IMR-90 (cell line): Measurements from ENCODE around the gene MFSD12. TPM values are rescaled to one million over a fixed set of nuclear protein-coding genes. Genes with fewer than 3 reads are reported as not detected.

ENCODE experiments used
- ATAC-seq: fragments of 200-7000 bp; cut with Tn5 transposase; 2 replicates; pipeline ENCODE4 v1.9.1; 2020; ENCODE audit warnings: low read depth, mild to moderate bottlenecking, moderate library complexity
- BruUV-seq: library from RNA; stranded (reverse); fragments of 400-500 nt; replicated peaks from 2 replicates; lab custom pipeline; 2021; lab: Mats Ljungman, UMichigan
- CTCF ChIA-PET: fragments of 300-600 bp; formaldehyde crosslinking; extraction: SDS; loops from one replicate; lab custom pipeline; 2021; ENCODE audit warnings: antibody characterized with exemption; lab: Yijun Ruan, JAX
- POLR2A ChIA-PET: fragments of 300-600 bp; sonication (Branson Sonifier 250); formaldehyde crosslinking; loops from one replicate; lab custom pipeline; 2022; ENCODE audit warnings: antibody characterized with exemption; ENCODE audit not compliant: unreplicated experiment; lab: Charles Lee
- DNase-seq: peaks from one replicate; pipeline ENCODE4 v3.0.0; 2013
- H2AFZ ChIP-seq: replicated peaks from 2 replicates; pipeline ENCODE3; 2013; ENCODE audit warnings: low read length, mild to moderate bottlenecking; ENCODE audit not compliant: poor library complexity
- H2AK5ac ChIP-seq: 2 replicates; pipeline ENCODE4 v1.6.1; 2013; ENCODE audit warnings: low read depth, low read length, inconsistent platforms
- H2AK9ac ChIP-seq: replicated peaks from 2 replicates; pipeline ENCODE3; 2013; ENCODE audit warnings: mild to moderate bottlenecking, low read depth, low read length, moderate library complexity; ENCODE audit not compliant: poor library complexity
- H2BK120ac ChIP-seq: 2 replicates; pipeline ENCODE4 v1.6.1; 2013; ENCODE audit warnings: low read depth, low read length, inconsistent platforms
- H2BK15ac ChIP-seq: 3 replicates; pipeline ENCODE4 v1.6.1; 2013; ENCODE audit warnings: low read depth, low read length, inconsistent platforms
- H2BK20ac ChIP-seq: 2 replicates; pipeline ENCODE4 v1.6.1; 2013; ENCODE audit warnings: low read depth, mild to moderate bottlenecking, inconsistent platforms, low read length, moderate library complexity
- H2BK5ac ChIP-seq: 2 replicates; pipeline ENCODE4 v1.6.1; 2013; ENCODE audit warnings: mild to moderate bottlenecking, low read depth, low read length, inconsistent platforms; ENCODE audit not compliant: poor library complexity, severe bottlenecking
- H3K14ac ChIP-seq: replicated peaks from 2 replicates; pipeline ENCODE4 v1.6.1; 2013; ENCODE audit warnings: low read depth, low read length, inconsistent platforms
- H3K18ac ChIP-seq: 2 replicates; pipeline ENCODE4 v1.6.1; 2013; ENCODE audit warnings: low read depth, low read length, control low read depth
- H3K23ac ChIP-seq: 2 replicates; pipeline ENCODE4 v1.6.1; 2013; ENCODE audit warnings: low read depth, low read length, inconsistent platforms
- H3K27ac ChIP-seq: 2 replicates; pipeline ENCODE4 v1.5.1; 2013; ENCODE audit warnings: mild to moderate bottlenecking, control low read depth, low read length; ENCODE audit not compliant: insufficient read depth
- H3K27me3 ChIP-seq: 2 replicates; pipeline ENCODE4 v1.6.1; 2013; ENCODE audit warnings: low read length; ENCODE audit not compliant: control insufficient read depth, insufficient read depth
- H3K36me3 ChIP-seq: 2 replicates; pipeline ENCODE4 v1.6.1; 2013; ENCODE audit warnings: low read length, mixed read lengths; ENCODE audit not compliant: control insufficient read depth, insufficient read depth
- H3K4ac ChIP-seq: 2 replicates; pipeline ENCODE4 v1.6.1; 2013; ENCODE audit warnings: low read depth, low read length, inconsistent platforms
- H3K4me1 ChIP-seq: 2 replicates; pipeline ENCODE4 v1.6.1; 2013; ENCODE audit warnings: low read length, mixed read lengths; ENCODE audit not compliant: control insufficient read depth, insufficient read depth
- H3K4me2 ChIP-seq: 2 replicates; pipeline ENCODE4 v1.6.1; 2013; ENCODE audit warnings: low read depth, mild to moderate bottlenecking, control low read depth, low read length, moderate library complexity
- H3K4me3 ChIP-seq: 2 replicates; pipeline ENCODE4 v1.5.1; 2013; ENCODE audit warnings: low read depth, mild to moderate bottlenecking, control low read depth, low read length, moderate library complexity; ENCODE audit not compliant: insufficient read depth
- H3K56ac ChIP-seq: 2 replicates; pipeline ENCODE4 v1.6.1; 2013; ENCODE audit warnings: low read length, inconsistent platforms; ENCODE audit not compliant: insufficient read depth; ENCODE audit errors: extremely low read depth
- H3K79me1 ChIP-seq, 2 experiments: 2 replicates each; pipeline ENCODE4 v1.6.1; 2013; ENCODE audit warnings: low read length in 2 of 2, inconsistent platforms in 1 of 2, low read depth in 1 of 2
- H3K9ac ChIP-seq: 2 replicates; pipeline ENCODE4 v1.6.1; 2013; ENCODE audit warnings: low read depth, low read length, control low read depth
- H3K9me1 ChIP-seq: 2 replicates; pipeline ENCODE4 v1.6.1; 2013; ENCODE audit warnings: low read length, inconsistent platforms; ENCODE audit not compliant: insufficient read depth
- H3K9me3 ChIP-seq: 2 replicates; pipeline ENCODE4 v1.6.1; 2013; ENCODE audit warnings: low read length; ENCODE audit not compliant: control insufficient read depth, insufficient read depth
- H4K20me1 ChIP-seq: 2 replicates; pipeline ENCODE4 v1.6.1; 2013; ENCODE audit warnings: low read length, inconsistent platforms; ENCODE audit not compliant: insufficient read depth
- H4K5ac ChIP-seq: 2 replicates; pipeline ENCODE4 v1.6.1; 2013; ENCODE audit warnings: mild to moderate bottlenecking, low read depth, low read length, control low read depth
- H4K8ac ChIP-seq, 2 experiments: 2 replicates each; pipeline ENCODE4 v1.6.1; 2013; ENCODE audit warnings: low read depth in 2 of 2, low read length in 2 of 2, control low read depth in 1 of 2, inconsistent platforms in 1 of 2
- H4K91ac ChIP-seq: 2 replicates; pipeline ENCODE4 v1.6.1; 2013; ENCODE audit warnings: low read depth, low read length, inconsistent platforms; ENCODE audit not compliant: insufficient read depth
- CHD1 ChIP-seq: IDR thresholded peaks from 2 replicates; pipeline ENCODE4 v1.6.1; 2012; ENCODE audit warnings: low read depth, low read length, improper control_type of control experiment
- MXI1 ChIP-seq: IDR thresholded peaks from 2 replicates; pipeline ENCODE4 v1.6.1; 2012; ENCODE audit warnings: low read depth, mild to moderate bottlenecking, low read length, moderate library complexity, borderline replicate concordance
- NFE2L2 ChIP-seq: fragments of 150-350 bp; IDR thresholded peaks from 2 replicates; pipeline ENCODE4 v1.6.1; 2016; ENCODE audit warnings: low read depth, mild to moderate bottlenecking, low read length
- SMC3 ChIP-seq: fragments of 150-350 bp; IDR thresholded peaks from 2 replicates; pipeline ENCODE4 v1.6.1; 2016; ENCODE audit warnings: low read depth, mild to moderate bottlenecking, antibody characterized with exemption, low read length, moderate library complexity
- WGBS, 2 experiments: methylation state at CpG; one replicate each; pipeline versions ENCODE4 v1.1.5 to v1.1.7; 2013; ENCODE audit warnings: missing lambda C conversion rate in 2 of 2; ENCODE audit not compliant: insufficient read length in 1 of 2; ENCODE audit errors: extremely low coverage in 2 of 2; 5-methylcytosine and 5-hydroxymethylcytosine counted together
- dilution Hi-C: fragments of 300-500 bp; cut with HindIII; formaldehyde crosslinking; loops from one replicate; pipeline ENCODE4 v1.14.3; 2018; ENCODE audit warnings: low sequenced_read_pairs; ENCODE audit not compliant: unreplicated experiment
- in situ Hi-C: fragments of 300-500 bp; cut with MboI; formaldehyde crosslinking; loops from 3 replicates; pipeline ENCODE4 v1.14.3; 2019; ENCODE audit warnings: low sequenced_read_pairs, inconsistent platforms, mixed read lengths
- intact Hi-C: fragments of 100-400 bp; cut with micrococcal nuclease; formaldehyde crosslinking; loops from 2 replicates; pipeline ENCODE4 v1.10.0; 2022
- polyA plus RNA-seq, 3 experiments: library from polyadenylated mRNA; depleted of rRNA; stranded (reverse); fragments of >200 nt; gene quantifications; 2 replicates each; pipeline ENCODE4 v1.2.3, GENCODE V29; 2012; ENCODE audit warnings: low replicate concordance in 1 of 3
- total RNA-seq: library from RNA; depleted of rRNA; stranded (reverse); fragments of >200 nt; gene quantifications from 2 replicates; pipeline ENCODE4 v1.2.3, GENCODE V29; 2012
- TF ChIP-seq, protein P1 (sequence below): fragments of 150-350 bp; IDR thresholded peaks from 2 replicates; pipeline ENCODE4 v1.6.1; 2017; ENCODE audit warnings: mild to moderate bottlenecking, antibody characterized with exemption, low read length, low read depth
- TF ChIP-seq, protein P2 (sequence below): fragments of 150-350 bp; IDR thresholded peaks from 2 replicates; pipeline ENCODE4 v1.6.1; 2016; ENCODE audit warnings: low read depth, mild to moderate bottlenecking, low read length, moderate library complexity, borderline replicate concordance

Gene MFSD12
- total and polyA plus RNA-seq, 2 of the 4 experiments (the other 2 are of a cell fraction), result 20.4 to 77.2 TPM

DNA sequence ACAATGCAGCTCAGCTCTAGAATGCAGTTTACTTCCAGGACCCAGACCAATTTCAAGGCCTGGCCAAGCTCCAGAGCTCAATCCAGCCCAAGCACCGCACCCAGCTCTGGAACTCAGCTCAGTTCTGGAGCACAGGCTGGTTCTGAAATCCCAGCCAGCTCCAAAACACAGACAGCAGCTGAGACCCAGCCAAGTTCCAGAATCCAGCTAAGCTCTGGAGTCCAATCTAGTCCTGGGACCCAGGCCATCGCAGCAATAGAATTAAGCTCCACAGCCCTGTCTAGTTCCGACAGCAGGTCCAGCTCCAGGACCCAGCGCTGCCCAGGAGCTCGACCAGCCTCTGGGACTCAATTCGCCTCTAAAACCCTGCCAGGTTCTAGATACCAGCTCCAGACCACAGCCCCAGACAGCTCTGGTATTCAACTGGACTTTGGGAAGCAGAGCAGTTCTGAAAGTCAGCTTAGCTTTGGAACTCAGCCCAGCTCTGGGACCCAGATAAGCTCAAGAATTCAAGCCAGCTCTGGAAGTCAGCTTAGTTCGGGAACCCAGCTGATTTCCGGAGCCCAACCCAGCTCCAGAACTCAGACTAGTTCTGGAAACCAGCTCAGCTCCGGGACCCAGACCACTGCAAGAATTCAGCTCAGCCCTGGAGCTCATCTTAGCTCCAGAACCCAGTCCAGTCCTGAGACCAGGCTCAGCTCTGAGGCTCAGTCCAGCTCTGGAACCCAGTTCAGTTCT is 34.7 kb upstream of the MFSD12 start:
- no peaks in the 10 kb centered on the region for H4K20me1 ChIP-seq
- no peaks in the 10 kb centered on the region for H3K9me1 ChIP-seq
- TF ChIP-seq NFE2L2 (no peak), MXI1 (no peak), SMC3 (no peak), CHD1 (no peak)
- TF ChIP-seq, protein P1, sequence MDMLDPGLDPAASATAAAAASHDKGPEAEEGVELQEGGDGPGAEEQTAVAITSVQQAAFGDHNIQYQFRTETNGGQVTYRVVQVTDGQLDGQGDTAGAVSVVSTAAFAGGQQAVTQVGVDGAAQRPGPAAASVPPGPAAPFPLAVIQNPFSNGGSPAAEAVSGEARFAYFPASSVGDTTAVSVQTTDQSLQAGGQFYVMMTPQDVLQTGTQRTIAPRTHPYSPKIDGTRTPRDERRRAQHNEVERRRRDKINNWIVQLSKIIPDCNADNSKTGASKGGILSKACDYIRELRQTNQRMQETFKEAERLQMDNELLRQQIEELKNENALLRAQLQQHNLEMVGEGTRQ, result no peak
- TF ChIP-seq, protein P2, sequence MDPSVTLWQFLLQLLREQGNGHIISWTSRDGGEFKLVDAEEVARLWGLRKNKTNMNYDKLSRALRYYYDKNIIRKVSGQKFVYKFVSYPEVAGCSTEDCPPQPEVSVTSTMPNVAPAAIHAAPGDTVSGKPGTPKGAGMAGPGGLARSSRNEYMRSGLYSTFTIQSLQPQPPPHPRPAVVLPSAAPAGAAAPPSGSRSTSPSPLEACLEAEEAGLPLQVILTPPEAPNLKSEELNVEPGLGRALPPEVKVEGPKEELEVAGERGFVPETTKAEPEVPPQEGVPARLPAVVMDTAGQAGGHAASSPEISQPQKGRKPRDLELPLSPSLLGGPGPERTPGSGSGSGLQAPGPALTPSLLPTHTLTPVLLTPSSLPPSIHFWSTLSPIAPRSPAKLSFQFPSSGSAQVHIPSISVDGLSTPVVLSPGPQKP, result no peak
- DNase-seq (no peak), ATAC-seq (no peak)
- H3K79me1 ChIP-seq, result no peaks in the 10 kb centered on the region
- no peaks in the 10 kb centered on the region; the same call in 1 of the 2 replicates for H3K9me3 ChIP-seq
- no peak overlapping the region for H3K56ac ChIP-seq
- no peak overlapping the region for H3K27ac ChIP-seq
- no peak overlapping the region for H3K23ac ChIP-seq
- dilution Hi-C loops (no loop called here), in situ Hi-C loops (no loop called here), intact Hi-C loops (no loop called here)
- no peak overlapping the region for H2AK9ac ChIP-seq
- no peak overlapping the region for H3K4me2 ChIP-seq
- no peak overlapping the region for H4K5ac ChIP-seq
- POLR2A ChIA-PET, result no interaction called here
- BruUV-seq, result no TSS peak
- no peak overlapping the region for H2BK15ac ChIP-seq
- H3K9ac ChIP-seq, result no peak overlapping the region
- no peak overlapping the region for H2AFZ ChIP-seq
- no peak overlapping the region for H3K14ac ChIP-seq
- H4K8ac ChIP-seq, result no peak overlapping the region
- H3K18ac ChIP-seq, result no peak overlapping the region
- 76% methylated on average over 8 of the region's 9 CpGs; no CpG with 5 or more reads in 1 of the 2 experiments for WGBS, 2 experiments
- no peak overlapping the region for H2BK120ac ChIP-seq
- H4K91ac ChIP-seq, result no peak overlapping the region
- H2BK5ac ChIP-seq, result no peak overlapping the region
- no peaks in the 10 kb centered on the region for H3K4me1 ChIP-seq
- H3K36me3 ChIP-seq, result no peaks in the 10 kb centered on the region
- CTCF ChIA-PET, result interaction anchor here (0.9 kb wide), 1 partner anchor 7 kb away, joined by 5 read pairs; no protein-coding TSS in a partner anchor
- H3K4ac ChIP-seq, result no peak overlapping the region
- H3K27me3 ChIP-seq, result peaks cover 2% of the 10 kb centered on the region; the same call in 1 of the 2 replicates
- no peak overlapping the region for H2BK20ac ChIP-seq
- no peak overlapping the region for H3K4me3 ChIP-seq
- no peak overlapping the region for H2AK5ac ChIP-seq
